ES-I3 (cell line): ENCODE measurements around the gene POLK.
"Not testable (repeated sequence)": the region's sequence is repeated elsewhere in the genome, so short reads cannot be mapped to it uniquely, and the experiment has no call there.

ENCODE experiments used
- H3K36me3 ChIP-seq: 2 replicates; pipeline ENCODE4 v1.6.1; 2013; ENCODE audit warnings: mild to moderate bottlenecking, low read length, control low read depth, moderate library complexity; ENCODE audit not compliant: insufficient read depth
- H3K4me1 ChIP-seq: 2 replicates; pipeline ENCODE4 v1.6.1; 2013; ENCODE audit warnings: mild to moderate bottlenecking, control low read depth, low read length; ENCODE audit not compliant: insufficient read depth
- H3K9ac ChIP-seq: 2 replicates; pipeline ENCODE4 v1.6.1; 2013; ENCODE audit warnings: low read depth, mild to moderate bottlenecking, low read length, moderate library complexity
- H3K9me3 ChIP-seq: 2 replicates; pipeline ENCODE4 v1.6.1; 2013; ENCODE audit warnings: mild to moderate bottlenecking, low read length, moderate library complexity; ENCODE audit not compliant: control insufficient read depth, insufficient read depth

POLK gene

DNA sequence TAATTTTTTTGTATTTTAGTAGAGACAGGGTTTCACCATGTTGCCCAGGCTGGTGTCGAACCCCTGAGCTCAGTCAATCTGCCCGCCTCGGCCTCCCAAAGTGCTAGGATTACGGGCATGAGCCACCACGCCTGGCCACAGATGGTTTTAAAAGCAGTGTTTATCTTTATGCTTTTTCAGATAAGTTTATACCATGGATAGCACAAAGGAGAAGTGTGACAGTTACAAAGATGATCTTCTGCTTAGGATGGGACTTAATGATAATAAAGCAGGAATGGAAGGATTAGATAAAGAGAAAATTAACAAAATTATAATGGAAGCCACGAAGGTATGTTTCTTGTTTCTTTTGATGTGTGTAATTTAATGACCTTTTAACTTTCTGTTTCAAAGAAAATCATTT, 35.1 kb downstream of the POLK start:
- Histone ChIP-seq H3K4me1 (no peaks in the 10 kb centered on the region), H3K9me3 (no peaks in the 10 kb centered on the region), H3K36me3 (no peaks in the 10 kb centered on the region), H3K9ac (no peak overlapping the region)

DNA sequence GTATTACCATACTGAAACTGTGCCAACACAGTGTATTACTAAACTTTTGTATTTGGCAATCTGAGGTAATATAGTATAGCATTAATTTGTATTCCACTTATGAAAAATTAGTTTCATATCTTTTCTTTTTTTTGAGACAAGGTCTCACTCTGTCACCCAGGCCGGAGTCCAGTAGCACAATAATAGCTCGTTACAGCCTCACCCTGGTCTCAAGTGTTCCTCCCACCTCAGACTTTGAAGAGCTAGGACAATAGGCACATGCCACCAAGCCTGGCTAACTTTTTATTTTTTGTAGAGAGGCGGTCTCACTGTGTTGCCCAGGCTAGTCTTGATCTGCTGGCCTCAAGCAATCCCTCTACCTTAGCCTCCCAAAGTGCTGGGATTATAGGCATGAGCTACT, 36.1 kb downstream of the POLK start:
- H3K36me3 ChIP-seq, result 0 out of 2 replicates have a peak, but pooled peaks cover 3% of the 10 kb centered on the region
- H3K9ac ChIP-seq, result no peak overlapping the region
- no peaks in the 10 kb centered on the region for H3K4me1 ChIP-seq

DNA sequence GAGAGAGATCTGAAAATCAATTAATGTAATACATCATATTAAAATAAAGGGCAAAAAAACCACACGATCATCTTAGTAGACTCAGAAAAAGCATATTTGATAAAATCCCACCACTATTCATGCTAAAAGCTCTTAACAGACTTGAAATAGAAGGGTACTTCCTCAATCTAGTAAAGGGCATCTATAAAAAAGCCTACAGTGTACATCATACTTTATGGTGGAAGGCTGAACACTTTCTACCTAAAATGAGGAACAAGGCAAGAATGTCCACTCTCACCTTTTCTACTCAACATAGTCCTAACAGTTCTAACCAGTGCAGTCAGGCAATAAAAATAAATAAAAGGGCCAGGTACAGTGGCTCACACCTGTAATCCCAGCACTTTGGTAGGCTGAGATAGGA, 38.9 kb downstream of the POLK start:
- H3K9me3 ChIP-seq, result no peaks in the 10 kb centered on the region
- H3K9ac ChIP-seq, result no peak overlapping the region
- H3K36me3 ChIP-seq, result peaks cover 3% of the 10 kb centered on the region; the same call in 1 of the 2 replicates
- H3K4me1 ChIP-seq, result no peaks in the 10 kb centered on the region

More for the DNA sequence above, 36.1 kb downstream of the POLK start:
- no peaks in the 10 kb centered on the region for H3K9me3 ChIP-seq

DNA sequence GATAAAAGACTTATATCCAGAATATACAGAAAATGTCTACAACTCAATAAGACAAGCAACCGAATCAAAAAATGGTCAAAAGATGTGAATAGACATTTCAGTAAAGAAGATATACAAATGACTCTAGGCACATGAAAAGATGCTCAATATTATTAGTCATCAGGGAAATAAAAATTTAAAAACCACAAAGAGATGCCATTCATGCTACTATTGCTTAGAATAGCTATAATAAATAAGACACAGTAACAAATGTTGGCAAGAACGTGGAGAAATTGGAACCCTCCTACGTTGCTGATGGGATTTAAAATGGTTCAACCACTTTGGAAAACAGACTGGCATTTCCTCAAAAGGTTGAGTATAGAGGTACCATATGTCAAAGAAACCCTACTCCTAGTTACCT, 39.8 kb downstream of the POLK start:
- no peaks in the 10 kb centered on the region for H3K9me3 ChIP-seq
- H3K36me3 ChIP-seq, result peaks cover 3% of the 10 kb centered on the region; the same call in 1 of the 2 replicates
- no peaks in the 10 kb centered on the region for H3K4me1 ChIP-seq
- no peak overlapping the region for H3K9ac ChIP-seq

DNA sequence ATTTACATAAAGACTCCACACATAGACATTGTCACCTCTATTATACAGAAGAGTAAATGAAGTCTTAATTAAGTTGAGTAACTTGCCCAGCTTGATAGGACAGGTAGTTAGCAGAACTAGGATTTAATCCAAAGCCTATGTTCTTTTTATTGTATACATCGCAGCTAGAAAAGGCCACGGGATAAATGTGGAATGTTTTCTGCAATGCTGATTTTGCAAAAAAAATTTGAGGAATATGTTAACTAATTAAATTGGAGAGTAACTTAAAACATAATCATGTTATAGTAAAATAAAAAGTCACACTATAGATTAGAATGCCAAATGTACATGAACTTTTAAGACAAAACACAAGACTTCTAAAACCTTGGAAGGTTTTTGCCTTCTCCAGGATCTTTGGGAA, 41.1 kb downstream of the POLK start:
- Histone ChIP-seq H3K9ac (no peak overlapping the region), H3K4me1 (no peaks in the 10 kb centered on the region), H3K9me3 (no peaks in the 10 kb centered on the region), H3K36me3 (peaks cover 3% of the 10 kb centered on the region; the same call in 1 of the 2 replicates)

DNA sequence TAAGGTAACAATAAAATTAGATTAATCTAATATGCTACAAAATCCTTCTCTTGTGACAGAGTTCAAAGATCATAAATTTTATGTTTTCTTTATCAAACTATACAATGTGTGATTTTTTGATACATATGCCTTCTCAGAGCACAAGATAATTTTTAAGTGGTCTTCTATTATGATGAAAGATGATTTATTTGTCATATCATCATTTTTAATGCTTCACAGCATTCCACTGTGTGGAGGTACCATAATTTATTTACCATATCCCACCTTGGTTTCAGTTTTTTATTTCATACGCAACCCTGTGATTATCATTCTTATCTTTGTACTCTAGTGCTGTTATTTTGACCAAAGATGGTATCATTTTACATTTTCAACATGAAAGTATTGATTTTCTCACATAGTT, 41.7 kb downstream of the POLK start:
- Histone ChIP-seq H3K36me3 (peaks cover 3% of the 10 kb centered on the region; the same call in 1 of the 2 replicates), H3K4me1 (no peaks in the 10 kb centered on the region), H3K9me3 (no peaks in the 10 kb centered on the region), H3K9ac (no peak overlapping the region)

DNA sequence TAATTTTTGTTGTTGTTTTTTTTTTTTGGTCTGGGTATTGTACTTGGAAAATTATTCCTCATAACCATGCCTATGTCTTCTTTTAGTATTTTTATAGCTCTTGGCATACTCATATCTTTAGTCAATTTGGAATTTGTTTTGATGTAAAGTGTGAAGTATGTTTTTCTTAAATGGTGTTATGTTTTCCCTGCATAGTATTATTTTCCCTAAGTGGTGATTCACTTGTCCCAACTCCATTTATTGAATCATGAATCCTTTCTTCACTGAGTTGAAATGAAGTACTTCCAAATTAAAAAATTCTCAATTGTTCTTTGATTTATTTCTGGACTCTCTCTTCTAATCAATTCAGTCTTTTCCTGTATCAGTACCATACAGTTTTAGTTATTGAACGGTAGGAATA, 46.5 kb downstream of the POLK start:
- no peaks in the 10 kb centered on the region for H3K9me3 ChIP-seq
- H3K36me3 ChIP-seq, result no peaks in the 10 kb centered on the region; the same call in 1 of the 2 replicates
- no peaks in the 10 kb centered on the region; the same call in 1 of the 2 replicates for H3K4me1 ChIP-seq
- no peak overlapping the region for H3K9ac ChIP-seq

DNA sequence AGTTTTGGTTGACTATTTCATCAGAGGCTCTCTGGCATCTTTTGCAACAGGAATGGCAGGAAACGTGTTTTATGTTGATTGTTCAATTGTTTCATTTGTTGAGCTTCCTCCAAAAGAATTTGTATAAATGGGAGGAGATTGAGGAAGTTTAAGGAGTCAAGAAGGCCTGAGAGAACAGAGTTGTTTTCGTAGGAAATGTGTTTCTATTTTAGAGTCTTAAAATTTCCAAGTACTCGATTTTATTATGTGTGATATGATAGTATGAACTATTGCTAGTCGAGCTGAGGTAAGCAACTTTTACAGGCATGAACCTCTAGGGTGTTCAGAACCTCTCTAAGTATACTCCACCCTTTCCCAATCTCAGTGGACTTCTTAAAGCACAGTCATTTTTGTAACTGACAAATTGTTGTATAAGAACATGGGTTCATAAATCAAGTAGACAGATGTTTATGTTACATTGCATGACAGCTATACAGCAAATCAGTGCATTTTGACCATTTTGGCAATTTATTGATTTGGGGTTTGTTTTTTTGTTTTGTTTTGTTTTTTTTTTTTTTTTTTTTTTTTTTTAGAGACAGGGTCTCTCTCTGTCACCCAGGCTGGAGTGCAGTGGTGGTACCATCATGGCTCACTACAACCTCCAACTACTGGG, 47.4 kb downstream of the POLK start:
- Histone ChIP-seq H3K36me3 (no peaks in the 10 kb centered on the region; the same call in 1 of the 2 replicates), H3K9me3 (0 out of 2 replicates have a peak, but pooled peaks cover 2% of the 10 kb centered on the region), H3K9ac (no peak overlapping the region), H3K4me1 (no peaks in the 10 kb centered on the region; the same call in 1 of the 2 replicates)

DNA sequence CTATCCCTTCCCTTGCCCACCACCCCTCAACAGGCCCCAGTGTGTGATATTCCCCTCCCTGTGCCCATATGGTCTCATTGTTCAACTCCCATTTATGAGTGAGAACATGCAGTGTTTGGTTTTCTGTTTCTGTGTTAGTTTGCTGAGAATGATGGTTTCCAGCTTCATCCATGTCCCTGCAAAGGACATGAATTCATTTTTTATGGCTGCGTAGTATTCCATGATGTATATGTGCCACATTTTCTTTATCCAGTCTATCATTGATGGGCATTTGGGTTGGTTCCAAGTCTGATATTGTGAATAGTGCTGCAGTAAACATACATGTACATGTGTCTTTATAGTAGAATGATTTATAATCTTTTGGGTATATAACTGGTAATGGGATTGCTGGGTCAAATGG, 49.0 kb downstream of the POLK start:
- H3K4me1 ChIP-seq, H3K9ac ChIP-seq, H3K9me3 ChIP-seq, H3K36me3 ChIP-seq: not testable (repeated sequence)

DNA sequence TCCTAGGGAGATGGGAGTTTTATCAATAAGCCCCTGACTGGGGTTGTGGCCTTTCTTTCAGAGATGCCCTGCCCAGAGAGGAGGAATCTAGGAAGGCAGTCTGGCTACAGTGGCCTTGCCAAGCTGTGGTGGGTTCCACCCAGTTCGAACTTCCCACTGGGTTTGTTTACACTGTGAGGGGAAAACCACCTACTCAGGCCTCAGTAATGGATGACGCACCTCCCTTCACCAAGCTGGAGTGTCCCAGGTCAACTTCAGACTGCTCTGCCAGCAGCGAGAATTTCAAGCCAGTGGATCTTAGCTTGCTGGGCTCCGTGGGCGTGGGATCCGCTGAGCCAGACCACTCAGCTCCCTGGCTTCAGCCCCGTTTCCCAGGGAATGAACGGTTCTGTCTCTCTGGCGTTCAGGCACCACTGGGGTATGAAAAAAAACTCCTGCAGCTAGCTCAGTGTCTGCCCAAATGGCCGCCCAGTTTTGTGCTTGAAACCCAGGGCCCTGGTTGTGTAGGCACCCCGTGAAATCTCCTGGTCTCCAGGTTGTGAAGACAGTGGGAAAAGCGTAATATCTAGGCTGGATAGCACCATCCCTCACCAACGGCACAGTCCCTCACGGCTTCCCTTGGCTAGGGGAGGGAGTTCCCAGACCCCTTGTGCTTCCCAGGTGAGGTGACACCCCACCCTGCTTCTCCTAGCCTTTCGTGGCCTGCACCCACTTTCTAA, 54.5 kb downstream of the POLK start:
- H3K9ac ChIP-seq, H3K36me3 ChIP-seq, H3K4me1 ChIP-seq, H3K9me3 ChIP-seq: not testable (repeated sequence)

DNA sequence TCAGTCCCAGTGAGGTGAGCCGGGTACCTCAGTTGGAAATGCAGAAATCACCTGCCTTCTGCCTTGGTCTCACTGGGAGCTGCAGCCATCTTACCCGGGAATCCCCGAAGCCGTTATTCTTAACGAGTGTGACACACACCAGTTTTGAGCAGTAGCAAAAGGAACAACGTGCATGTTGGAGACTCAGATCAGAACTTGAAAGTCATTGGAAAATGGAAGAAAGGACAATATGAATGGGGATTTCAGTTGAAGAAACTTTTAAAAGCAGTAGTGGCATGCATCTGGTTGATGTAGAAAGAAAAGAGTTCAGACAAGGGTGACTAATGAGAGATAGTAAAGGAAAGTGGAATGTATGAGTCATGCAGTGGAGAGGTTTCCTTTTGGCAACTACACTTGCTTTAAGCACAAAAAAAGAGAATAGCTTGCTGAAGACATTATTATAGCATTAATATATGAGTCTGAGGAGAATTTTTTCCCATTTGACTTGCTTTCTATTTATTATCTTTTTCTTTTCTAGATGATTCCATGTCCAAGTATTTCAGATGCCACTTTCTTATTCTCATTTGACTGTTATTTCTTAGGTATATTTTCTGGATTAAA, 55.1 kb downstream of the POLK start:
- Histone ChIP-seq H3K9ac (no peak overlapping the region), H3K9me3 (peaks cover 4% of the 10 kb centered on the region; the same call in 1 of the 2 replicates), H3K36me3 (no peaks in the 10 kb centered on the region), H3K4me1 (peaks cover 9% of the 10 kb centered on the region)

DNA sequence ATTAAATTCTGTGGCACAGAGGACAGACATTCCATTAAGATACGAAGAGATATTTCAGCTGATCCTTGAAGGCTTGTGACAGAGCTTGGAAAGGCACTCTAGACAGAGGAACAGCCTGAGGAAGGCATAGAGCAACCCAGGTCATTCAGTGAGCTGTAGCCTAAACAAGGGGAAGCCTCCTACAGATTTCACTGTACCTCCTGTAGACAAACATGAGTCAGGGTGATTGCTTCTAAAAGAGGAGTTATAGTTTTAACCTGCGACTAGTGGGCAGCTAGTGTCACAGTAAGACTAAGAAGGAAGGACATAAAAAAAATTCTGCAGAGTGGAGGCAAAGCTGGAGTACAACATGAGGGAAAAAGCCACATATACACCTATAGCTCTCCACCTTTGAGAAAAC, 56.0 kb downstream of the POLK start:
- H3K9ac ChIP-seq, result no peak overlapping the region
- peaks cover 9% of the 10 kb centered on the region for H3K4me1 ChIP-seq
- peaks cover 4% of the 10 kb centered on the region; the same call in 1 of the 2 replicates for H3K9me3 ChIP-seq
- no peaks in the 10 kb centered on the region for H3K36me3 ChIP-seq

DNA sequence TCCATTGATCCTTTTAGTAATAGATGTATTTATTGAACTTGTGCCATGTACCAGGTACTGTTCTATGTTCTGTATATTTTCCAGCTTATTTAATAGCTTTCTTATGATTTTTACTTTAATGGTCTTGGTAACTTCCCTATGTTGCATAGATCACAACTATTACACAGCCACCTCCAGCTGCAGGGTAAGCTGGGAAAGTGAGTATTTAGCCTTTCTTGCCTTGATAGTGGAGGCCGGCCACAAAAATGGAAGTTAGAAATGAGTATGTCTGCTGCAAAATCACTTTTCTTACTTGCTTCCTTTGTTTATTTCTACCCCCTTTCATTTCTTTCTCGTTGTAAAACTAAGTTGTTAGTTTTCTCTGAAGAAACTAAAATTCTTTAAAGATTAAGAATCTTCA, 56.5 kb downstream of the POLK start:
- H3K9me3 ChIP-seq, result peaks cover 4% of the 10 kb centered on the region; the same call in 1 of the 2 replicates
- H3K9ac ChIP-seq, result no peak overlapping the region
- H3K36me3 ChIP-seq, result no peaks in the 10 kb centered on the region
- peaks cover 9% of the 10 kb centered on the region for H3K4me1 ChIP-seq

DNA sequence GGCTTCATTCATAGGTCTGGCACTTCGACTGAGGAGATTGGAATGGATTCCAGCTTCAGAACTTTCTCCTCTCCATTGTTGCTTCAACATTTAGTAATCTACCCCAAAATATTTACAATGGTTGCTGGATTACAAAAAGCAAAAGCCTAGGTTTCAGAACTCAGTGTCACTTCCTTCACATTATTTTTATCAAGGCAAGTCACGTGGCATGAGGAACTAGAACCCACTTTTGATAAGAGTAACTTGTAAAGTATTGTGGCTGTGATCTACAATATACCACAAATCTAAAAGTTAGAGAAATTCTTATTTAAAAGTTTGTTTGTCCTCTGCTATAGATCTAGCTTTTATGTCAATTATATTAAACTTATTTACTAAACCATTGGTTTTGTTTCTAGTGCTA, 59.9 kb downstream of the POLK start:
- no peak overlapping the region for H3K9ac ChIP-seq
- no peaks in the 10 kb centered on the region for H3K36me3 ChIP-seq
- H3K9me3 ChIP-seq, result no peaks in the 10 kb centered on the region
- peaks cover 9% of the 10 kb centered on the region for H3K4me1 ChIP-seq

DNA sequence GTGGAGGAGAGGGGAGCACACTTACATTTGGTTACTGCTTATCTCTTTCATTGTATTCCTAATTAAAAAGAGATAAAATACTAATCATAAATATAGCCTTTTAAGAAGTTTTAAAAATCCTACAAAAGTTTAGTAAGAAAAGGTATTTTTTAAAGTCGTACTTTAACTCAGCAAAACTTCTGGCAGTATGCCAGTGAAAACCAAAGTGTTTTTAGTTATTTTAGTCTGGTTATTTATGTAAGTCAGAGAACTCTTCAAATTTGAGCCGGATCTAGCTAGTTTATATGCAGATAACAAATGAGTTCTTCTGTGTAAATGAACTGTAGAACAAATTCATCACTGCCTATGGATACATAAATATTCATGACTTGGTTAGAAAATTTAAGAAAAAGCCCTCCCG, 63.1 kb downstream of the POLK start:
- Histone ChIP-seq H3K9ac (no peak overlapping the region), H3K4me1 (no peaks in the 10 kb centered on the region), H3K36me3 (no peaks in the 10 kb centered on the region), H3K9me3 (no peaks in the 10 kb centered on the region)
